ENCODE results near the gene GRK2. TPM values are rescaled to one million over a fixed set of nuclear protein-coding genes. Genes with fewer than 3 reads are reported as not detected.

Gene GRK2
- polyA plus RNA-seq, 5 donors: 43.6 to 75.6 (median 57.5) TPM

Other genes starting within 250 kb of the GRK2 start
- gene SYT12, start 243.3 kb upstream of the GRK2 start, polyA plus RNA-seq (ENCODE audit: insufficient read depth in 1 of 5, insufficient read length in 5 of 5, low replicate concordance in 1 of 5): under 1 TPM; 0.04 to 0.31 (median 0.10) TPM
- 10 to 100 TPM in 2 of 5 donors, 1 to 10 TPM in 3; 8.5 to 19.3 (median 9.2) TPM for gene RHOD, start 209.6 kb upstream of the GRK2 start, polyA plus RNA-seq (ENCODE audit: insufficient read depth in 1 of 5, insufficient read length in 5 of 5, low replicate concordance in 1 of 5)
- gene KDM2A, start 147.2 kb upstream of the GRK2 start, polyA plus RNA-seq (ENCODE audit: insufficient read depth in 1 of 5, insufficient read length in 5 of 5, low replicate concordance in 1 of 5): 10 to 100 TPM; 67.3 to 80.4 (median 70.7) TPM
- gene ANKRD13D, start 22.8 kb downstream of the GRK2 start, polyA plus RNA-seq (ENCODE audit: insufficient read depth in 1 of 5, insufficient read length in 5 of 5, low replicate concordance in 1 of 5): 10 to 100 TPM; 33.2 to 53.5 (median 47.0) TPM
- gene SSH3, start 37.1 kb downstream of the GRK2 start, polyA plus RNA-seq (ENCODE audit: insufficient read depth in 1 of 5, insufficient read length in 5 of 5, low replicate concordance in 1 of 5): 10 to 100 TPM; 21.8 to 37.6 (median 30.3) TPM
- 10 to 100 TPM; 21.3 to 40.2 (median 35.8) TPM for gene POLD4, start 87.1 kb downstream of the GRK2 start, polyA plus RNA-seq (ENCODE audit: insufficient read depth in 1 of 5, insufficient read length in 5 of 5, low replicate concordance in 1 of 5)
- gene CLCF1, start 107.1 kb downstream of the GRK2 start, polyA plus RNA-seq (ENCODE audit: insufficient read depth in 1 of 5, insufficient read length in 5 of 5, low replicate concordance in 1 of 5): 10 to 100 TPM; 11.1 to 14.7 (median 13.7) TPM
- 10 to 100 TPM; 18.4 to 30.8 (median 24.2) TPM for gene RAD9A, start 125.5 kb downstream of the GRK2 start, polyA plus RNA-seq (ENCODE audit: insufficient read depth in 1 of 5, insufficient read length in 5 of 5, low replicate concordance in 1 of 5)
- 100 to 1,000 TPM in 4 of 5 donors, 10 to 100 TPM in 1; 99.0 to 167 (median 115) TPM for gene PPP1CA, start 135.4 kb downstream of the GRK2 start, polyA plus RNA-seq (ENCODE audit: insufficient read depth in 1 of 5, insufficient read length in 5 of 5, low replicate concordance in 1 of 5)
- 1 to 10 TPM; 3.9 to 6.2 (median 4.7) TPM for gene TBC1D10C, start 137.6 kb downstream of the GRK2 start, polyA plus RNA-seq (ENCODE audit: insufficient read depth in 1 of 5, insufficient read length in 5 of 5, low replicate concordance in 1 of 5)
- 1 to 10 TPM; 2.6 to 5.3 (median 4.5) TPM for gene CARNS1, start 149.2 kb downstream of the GRK2 start, polyA plus RNA-seq (ENCODE audit: insufficient read depth in 1 of 5, insufficient read length in 5 of 5, low replicate concordance in 1 of 5)
- gene RPS6KB2, start 162.0 kb downstream of the GRK2 start, polyA plus RNA-seq (ENCODE audit: insufficient read depth in 1 of 5, insufficient read length in 5 of 5, low replicate concordance in 1 of 5): 10 to 100 TPM; 34.2 to 45.2 (median 40.7) TPM
- gene PTPRCAP, start 171.2 kb downstream of the GRK2 start, polyA plus RNA-seq (ENCODE audit: insufficient read depth in 1 of 5, insufficient read length in 5 of 5, low replicate concordance in 1 of 5): 1 to 10 TPM; 1.3 to 3.3 (median 1.8) TPM
- 10 to 100 TPM; 39.8 to 75.4 (median 45.9) TPM for gene CORO1B, start 177.0 kb downstream of the GRK2 start, polyA plus RNA-seq (ENCODE audit: insufficient read depth in 1 of 5, insufficient read length in 5 of 5, low replicate concordance in 1 of 5)
- gene GPR152, start 186.3 kb downstream of the GRK2 start, polyA plus RNA-seq (ENCODE audit: insufficient read depth in 1 of 5, insufficient read length in 5 of 5, low replicate concordance in 1 of 5): not detected
- 1 to 10 TPM; 1.9 to 2.5 (median 2.2) TPM for gene CABP4, start 188.9 kb downstream of the GRK2 start, polyA plus RNA-seq (ENCODE audit: insufficient read depth in 1 of 5, insufficient read length in 5 of 5, low replicate concordance in 1 of 5)
- 10 to 100 TPM; 34.8 to 67.1 (median 47.5) TPM for gene TMEM134, start 202.8 kb downstream of the GRK2 start, polyA plus RNA-seq (ENCODE audit: insufficient read depth in 1 of 5, insufficient read length in 5 of 5, low replicate concordance in 1 of 5)
- gene AIP, start 216.6 kb downstream of the GRK2 start, polyA plus RNA-seq (ENCODE audit: insufficient read depth in 1 of 5, insufficient read length in 5 of 5, low replicate concordance in 1 of 5): 10 to 100 TPM; 45.4 to 67.7 (median 60.0) TPM
- 10 to 100 TPM; 16.3 to 33.3 (median 19.5) TPM for gene PITPNM1, start 238.9 kb downstream of the GRK2 start, polyA plus RNA-seq (ENCODE audit: insufficient read depth in 1 of 5, insufficient read length in 5 of 5, low replicate concordance in 1 of 5)
- 10 to 100 TPM; 23.4 to 48.9 (median 29.2) TPM for gene CDK2AP2, start 241.7 kb downstream of the GRK2 start, polyA plus RNA-seq (ENCODE audit: insufficient read depth in 1 of 5, insufficient read length in 5 of 5, low replicate concordance in 1 of 5)